Neural crest cell (in vitro differentiated cells): Measurements from ENCODE around the gene PLA2G3. TPM values are rescaled to one million over a fixed set of nuclear protein-coding genes. Genes with fewer than 3 reads are reported as not detected.
"Not testable (repeated sequence)": the region's sequence is repeated elsewhere in the genome, so short reads cannot be mapped to it uniquely, and the experiment has no call there.

Source experiments
- DNase-seq: peaks from one replicate; pipeline ENCODE4 v3.0.0; 2021; ENCODE audit warnings: low read depth, mixed read lengths, low spot score
- H3K27ac Mint-ChIP-seq: one replicate; pipeline ENCODE4 v1.8.0; 2021; ENCODE audit warnings: mild to moderate bottlenecking, mixed read lengths; ENCODE audit not compliant: unreplicated experiment
- H3K27me3 Mint-ChIP-seq: 2 replicates; pipeline ENCODE4 v1.8.0; 2021; ENCODE audit warnings: low read depth, mild to moderate bottlenecking, mixed read lengths
- H3K36me3 Mint-ChIP-seq: 2 replicates; pipeline ENCODE4 v1.8.0; 2021; ENCODE audit warnings: low read depth, mild to moderate bottlenecking, mixed read lengths
- H3K4me1 Mint-ChIP-seq: 2 replicates; pipeline ENCODE4 v1.8.0; 2021; ENCODE audit warnings: mixed read lengths
- H3K4me3 Mint-ChIP-seq: one replicate; pipeline ENCODE4 v1.8.0; 2021; ENCODE audit warnings: mild to moderate bottlenecking, mixed read lengths
- H3K9me3 Mint-ChIP-seq: 2 replicates; pipeline ENCODE4 v1.8.0; 2021; ENCODE audit warnings: mixed read lengths
- CTCF ChIP-seq: fragments of 200-600 bp; sonication (generic); conservative IDR thresholded peaks from 2 replicates; pipeline ENCODE4 v1.5.0; 2021; ENCODE audit warnings: antibody characterized with exemption, mild to moderate bottlenecking
- total RNA-seq: library from RNA; stranded (reverse); gene quantifications from 2 replicates; pipeline ENCODE4 v1.2.1, GENCODE V29; 2021

Gene PLA2G3
- total RNA-seq, 1 donor from 2014 or later = 24.7 TPM

- no peak overlapping the region for H3K4me3 Mint-ChIP-seq
- no peaks in the 10 kb centered on the region for H3K27me3 Mint-ChIP-seq
- no peak for TF ChIP-seq CTCF
- DNase-seq = no peak
- peaks cover 10% of the 10 kb centered on the region for H3K36me3 Mint-ChIP-seq
- no peaks in the 10 kb centered on the region for H3K9me3 Mint-ChIP-seq
- no peaks in the 10 kb centered on the region for H3K4me1 Mint-ChIP-seq
- H3K27ac Mint-ChIP-seq = peak overlapping the region; percentile 43
These were observed 40.9 kb downstream of the PLA2G3 start for GRCh38 chr22:31099386-31099785.

- TF ChIP-seq CTCF = no peak
- Mint-ChIP-seq H3K27ac (no peak overlapping the region), H3K4me3 (no peak overlapping the region), H3K27me3 (no peaks in the 10 kb centered on the region), H3K4me1 (no peaks in the 10 kb centered on the region), H3K9me3 (no peaks in the 10 kb centered on the region), H3K36me3 (peaks cover 10% of the 10 kb centered on the region)
- DNase-seq = no peak
These were observed 41.6 kb downstream of the PLA2G3 start for GRCh38 chr22:31098632-31099110.

GRCh38 chr22:31097941-31098631 lies 42.2 kb downstream of the PLA2G3 start:
- Mint-ChIP-seq H3K27me3 (no peaks in the 10 kb centered on the region), H3K27ac (no peak overlapping the region), H3K36me3 (peaks cover 10% of the 10 kb centered on the region), H3K9me3 (no peaks in the 10 kb centered on the region), H3K4me3 (no peak overlapping the region), H3K4me1 (no peaks in the 10 kb centered on the region)
- TF ChIP-seq CTCF = no peak
- DNase-seq = no peak

- H3K4me1 Mint-ChIP-seq, H3K27ac Mint-ChIP-seq, DNase-seq, H3K4me3 Mint-ChIP-seq, H3K9me3 Mint-ChIP-seq, H3K27me3 Mint-ChIP-seq: not testable (repeated sequence)
- H3K36me3 Mint-ChIP-seq = peaks cover 10% of the 10 kb centered on the region
These were observed 42.8 kb downstream of the PLA2G3 start for GRCh38 chr22:31097539-31097938.

GRCh38 chr22:31096657-31097279 lies 43.5 kb downstream of the PLA2G3 start:
- no peaks in the 10 kb centered on the region for H3K27me3 Mint-ChIP-seq
- no peak for DNase-seq

More at GRCh38 chr22:31096657-31097279, 43.5 kb downstream of the PLA2G3 start:
- Mint-ChIP-seq H3K36me3 (peaks cover 10% of the 10 kb centered on the region), H3K4me1 (no peaks in the 10 kb centered on the region), H3K4me3 (no peak overlapping the region), H3K27ac (no peak overlapping the region), H3K9me3 (no peaks in the 10 kb centered on the region)
- TF ChIP-seq CTCF = no peak
